B cell (primary cell): ENCODE measurements around the gene FKBP9.

Experiments used
- EZH2 ChIP-seq: IDR thresholded peaks from 2 replicates; pipeline ENCODE4 v1.6.1; 2012; ENCODE audit warnings: borderline replicate concordance, low read depth, mild to moderate bottlenecking, moderate library complexity, low read length; ENCODE audit not compliant: insufficient read depth, poor library complexity, severe bottlenecking
- TF ChIP-seq, protein P1 (sequence below): fragments of 200-600 bp; IDR thresholded peaks from one replicate; pipeline ENCODE4 v1.8.0; 2022; ENCODE audit warnings: antibody characterized with exemption, mild to moderate bottlenecking

DNA sequence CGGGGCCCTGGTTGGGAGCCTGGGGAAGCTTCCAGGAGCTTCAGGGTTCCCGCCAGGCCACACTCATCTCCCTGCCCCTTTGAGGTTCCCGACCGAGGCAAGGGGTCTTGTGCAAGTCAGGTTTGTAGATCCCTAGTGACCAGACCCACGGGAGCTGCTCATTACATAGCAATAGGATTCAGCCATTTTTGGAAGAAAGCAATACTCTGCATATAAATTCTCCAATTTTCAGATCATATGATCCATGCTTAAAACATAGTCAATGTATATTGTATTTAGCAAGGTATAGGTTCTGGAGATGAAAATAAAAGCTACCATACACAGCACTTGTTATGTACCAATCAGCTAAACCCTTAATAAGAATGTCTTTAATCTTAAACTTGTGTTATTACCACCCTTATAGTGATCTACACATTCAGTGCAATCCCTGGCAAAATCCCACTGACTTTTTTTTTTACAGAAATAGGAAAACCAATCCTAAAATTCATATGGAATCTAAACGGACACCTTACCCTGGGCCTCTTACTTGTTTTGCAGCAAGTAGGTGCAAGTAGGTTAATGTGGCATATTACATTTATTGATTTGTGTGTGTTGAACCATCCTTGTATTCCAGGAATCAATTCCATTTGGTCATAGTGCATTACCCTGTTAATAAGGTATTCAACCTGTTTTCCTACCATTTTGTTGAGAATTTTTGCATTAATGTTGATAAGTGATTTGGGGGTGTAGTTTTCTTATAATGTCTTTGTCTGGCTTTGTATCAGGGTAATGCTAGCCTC, 13.8 kb upstream of the FKBP9 start:
- TF ChIP-seq, protein P1, sequence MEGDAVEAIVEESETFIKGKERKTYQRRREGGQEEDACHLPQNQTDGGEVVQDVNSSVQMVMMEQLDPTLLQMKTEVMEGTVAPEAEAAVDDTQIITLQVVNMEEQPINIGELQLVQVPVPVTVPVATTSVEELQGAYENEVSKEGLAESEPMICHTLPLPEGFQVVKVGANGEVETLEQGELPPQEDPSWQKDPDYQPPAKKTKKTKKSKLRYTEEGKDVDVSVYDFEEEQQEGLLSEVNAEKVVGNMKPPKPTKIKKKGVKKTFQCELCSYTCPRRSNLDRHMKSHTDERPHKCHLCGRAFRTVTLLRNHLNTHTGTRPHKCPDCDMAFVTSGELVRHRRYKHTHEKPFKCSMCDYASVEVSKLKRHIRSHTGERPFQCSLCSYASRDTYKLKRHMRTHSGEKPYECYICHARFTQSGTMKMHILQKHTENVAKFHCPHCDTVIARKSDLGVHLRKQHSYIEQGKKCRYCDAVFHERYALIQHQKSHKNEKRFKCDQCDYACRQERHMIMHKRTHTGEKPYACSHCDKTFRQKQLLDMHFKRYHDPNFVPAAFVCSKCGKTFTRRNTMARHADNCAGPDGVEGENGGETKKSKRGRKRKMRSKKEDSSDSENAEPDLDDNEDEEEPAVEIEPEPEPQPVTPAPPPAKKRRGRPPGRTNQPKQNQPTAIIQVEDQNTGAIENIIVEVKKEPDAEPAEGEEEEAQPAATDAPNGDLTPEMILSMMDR = no peak
- no peak for TF ChIP-seq EZH2
